Nephron (organoid): ENCODE data around the gene THAP8.
A peak's percentile ranks its signal among the peaks of the same experiment; 100 is the strongest.

Experiments
- H3K27ac Mint-ChIP-seq, 3 experiments: 2 replicates each; pipeline ENCODE4 v1.8.0; 2020; ENCODE audit warnings: mixed read lengths in 3 of 3, mild to moderate bottlenecking in 2 of 3, moderate library complexity in 1 of 3
- H3K27me3 Mint-ChIP-seq: 2 replicates; pipeline ENCODE4 v1.8.0; 2021; ENCODE audit warnings: low read depth, mild to moderate bottlenecking, moderate library complexity, mixed read lengths
- H3K36me3 Mint-ChIP-seq: 2 replicates; pipeline ENCODE4 v1.8.0; 2020; ENCODE audit warnings: low read depth, mixed read lengths
- H3K4me1 Mint-ChIP-seq: 2 replicates; pipeline ENCODE4 v1.8.0; 2020; ENCODE audit warnings: mixed read lengths
- H3K4me3 Mint-ChIP-seq, 3 experiments: 2 replicates each; pipeline ENCODE4 v1.8.0; 2020; ENCODE audit warnings: mild to moderate bottlenecking in 3 of 3, mixed read lengths in 3 of 3, moderate library complexity in 2 of 3
- H3K9me3 Mint-ChIP-seq: 2 replicates; pipeline ENCODE4 v1.8.0; 2020; ENCODE audit warnings: mixed read lengths
- CTCF ChIP-seq, 3 experiments: fragments of 200-600 bp; sonication (generic); IDR thresholded peaks; one replicate each; pipeline ENCODE4 v1.5.0; 2021; ENCODE audit warnings: antibody characterized with exemption in 3 of 3; ENCODE audit not compliant: unreplicated experiment in 3 of 3

THAP8 gene

GRCh38 chr19:36040495-36040894 lies 13.6 kb downstream of the THAP8 start:
- Mint-ChIP-seq H3K36me3 (peaks cover 1% of the 10 kb centered on the region), H3K4me3 (no peak overlapping the region), H3K27ac (peak overlapping the region; percentile 80 to 97 (median 93)), H3K4me1 (peaks cover 23% of the 10 kb centered on the region), H3K9me3 (no peaks in the 10 kb centered on the region), H3K27me3 (no peaks in the 10 kb centered on the region)
- no peak for TF ChIP-seq CTCF (IDR thresholded peaks at IDR 0.05; ENCODE audit: unreplicated experiment in 3 of 3)

- peaks cover 17% of the 10 kb centered on the region for H3K36me3 Mint-ChIP-seq
Measured at GRCh38 chr19:36032251-36033104, 21.6 kb downstream of the THAP8 start, which contains the start of gene CLIP3. Gene CLIP3 (minus strand): TSS chr19:36032873. CDS start chr19:36032357, 516 bp downstream.

GRCh38 chr19:36031308-36031707 lies 22.8 kb downstream of the THAP8 start:
- no peaks in the 10 kb centered on the region for H3K27me3 Mint-ChIP-seq
- H3K4me1 Mint-ChIP-seq: peaks cover 21% of the 10 kb centered on the region

More at GRCh38 chr19:36032251-36033104, 21.6 kb downstream of the THAP8 start, which contains the start of gene CLIP3:
- Mint-ChIP-seq H3K4me1 (peaks cover 21% of the 10 kb centered on the region), H3K4me3 (peak within 1 kb of the TSS; percentile 91 to 93 (median 91)), H3K27ac (peak within 1 kb of the TSS; percentile 73 to 91 (median 82)), H3K27me3 (no peaks in the 10 kb centered on the region), H3K9me3 (no peaks in the 10 kb centered on the region)
- TF ChIP-seq CTCF (IDR thresholded peaks at IDR 0.05; ENCODE audit: unreplicated experiment in 3 of 3): no peak

GRCh38 chr19:36030264-36031148 lies 23.6 kb downstream of the THAP8 start:
- Mint-ChIP-seq H3K4me3 (peak overlapping the region; percentile 51 to 76 (median 61)), H3K9me3 (no peaks in the 10 kb centered on the region), H3K36me3 (peaks cover 30% of the 10 kb centered on the region), H3K27me3 (no peaks in the 10 kb centered on the region), H3K4me1 (peaks cover 21% of the 10 kb centered on the region), H3K27ac (peak overlapping the region in 2 of 3 experiments; percentile 8 to 43)
- no peak for TF ChIP-seq CTCF (IDR thresholded peaks at IDR 0.05; ENCODE audit: unreplicated experiment in 3 of 3)

More at GRCh38 chr19:36031308-36031707, 22.8 kb downstream of the THAP8 start:
- peak overlapping the region; percentile 28 to 85 (median 35) for H3K27ac Mint-ChIP-seq
- H3K9me3 Mint-ChIP-seq: no peaks in the 10 kb centered on the region
- H3K36me3 Mint-ChIP-seq: peaks cover 24% of the 10 kb centered on the region
- H3K4me3 Mint-ChIP-seq: peak overlapping the region; percentile 91 to 93 (median 91)
- no peak for TF ChIP-seq CTCF (IDR thresholded peaks at IDR 0.05; ENCODE audit: unreplicated experiment in 3 of 3)

- Mint-ChIP-seq H3K27ac (peak overlapping the region in 2 of 3 experiments; percentile 29 to 45), H3K4me1 (peaks cover 17% of the 10 kb centered on the region), H3K36me3 (peaks cover 33% of the 10 kb centered on the region), H3K27me3 (no peaks in the 10 kb centered on the region), H3K4me3 (no peak overlapping the region), H3K9me3 (no peaks in the 10 kb centered on the region)
- no peak for TF ChIP-seq CTCF (IDR thresholded peaks at IDR 0.05; ENCODE audit: unreplicated experiment in 3 of 3)
Measured at GRCh38 chr19:36028313-36029041, 25.6 kb downstream of the THAP8 start.
